ENCODE measurements around the gene TMEM125. TPM values are rescaled to one million over a fixed set of nuclear protein-coding genes. Genes with fewer than 3 reads are reported as not detected.

Gene TMEM125
- total RNA-seq, 1 donor from 2014 or later = 3.9 TPM

DNA sequence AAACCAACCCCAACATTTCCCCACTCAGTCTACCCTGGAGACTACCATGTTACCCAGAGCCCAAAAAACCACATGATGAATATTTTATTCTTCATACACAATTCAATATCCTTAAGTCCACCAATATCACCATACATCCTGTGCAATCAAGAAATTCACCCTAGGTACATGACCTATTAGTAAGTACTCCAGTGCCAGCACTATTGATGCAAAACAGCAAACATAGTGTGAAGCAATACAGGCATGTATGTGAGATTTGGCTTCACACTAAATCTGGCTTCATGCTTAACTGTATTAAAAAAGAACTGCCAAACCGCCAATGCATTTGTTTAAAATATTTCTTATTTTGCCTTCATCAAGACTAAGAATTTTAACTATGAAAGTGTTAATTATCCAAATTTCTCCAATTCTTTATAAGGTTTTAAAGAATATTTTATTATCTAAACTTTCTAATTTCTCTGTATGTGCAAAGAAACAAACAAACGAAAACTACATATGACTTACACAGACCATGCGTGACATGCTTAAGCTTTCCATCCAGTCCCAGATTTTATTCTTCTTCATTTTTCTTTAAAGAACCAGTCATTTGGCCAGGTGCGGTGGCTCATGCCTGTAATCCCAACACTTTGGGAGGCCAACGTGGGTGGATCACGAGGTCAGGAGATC lies 22.4 kb upstream of the TMEM125 start:
- DNase-seq (ENCODE audit: low read depth) = no peak

DNA sequence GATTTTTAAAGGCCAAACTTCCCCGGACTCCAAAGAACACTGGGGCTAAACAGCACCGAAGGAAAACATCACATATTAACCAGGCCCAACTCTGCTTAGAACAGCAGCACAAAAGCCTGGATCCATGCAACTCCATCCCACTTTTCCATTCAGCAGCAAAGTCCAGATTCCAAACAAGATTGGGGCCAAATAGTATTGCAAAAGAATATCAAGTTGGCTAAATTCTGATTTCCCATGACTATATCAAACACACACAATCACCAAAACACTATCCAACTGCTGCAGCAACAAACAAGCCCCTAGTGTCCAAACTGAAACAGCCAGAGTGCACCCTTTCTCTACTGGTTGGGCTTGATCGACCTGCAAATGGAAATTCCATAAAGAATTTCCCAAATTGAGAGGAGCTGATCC lies 19.4 kb upstream of the TMEM125 start:
- DNase-seq (ENCODE audit: low read depth) = no peak

DNA sequence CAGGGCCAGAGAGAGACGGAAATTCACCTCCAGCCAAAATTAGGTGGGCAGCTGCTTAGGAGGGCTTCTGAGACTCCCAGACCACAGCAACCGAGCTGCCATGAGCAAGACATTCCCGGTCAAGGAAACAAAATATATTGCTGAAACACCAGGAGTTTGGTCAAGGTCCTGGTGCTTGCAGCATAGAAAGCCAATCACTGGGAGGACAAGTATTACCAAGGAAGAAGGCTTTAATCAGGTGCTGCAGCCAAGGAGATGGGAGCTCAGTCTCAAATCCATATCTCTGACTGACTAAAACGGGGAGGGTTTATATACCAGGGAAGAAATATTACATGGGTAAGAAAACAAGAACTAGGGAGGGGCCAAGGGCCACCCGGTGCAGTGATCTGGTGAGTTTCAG lies 18.8 kb upstream of the TMEM125 start:
- no peak for DNase-seq (ENCODE audit: low read depth)

GRCh38 chr1:43252225-43252624 lies 17.6 kb upstream of the TMEM125 start:
- DNase-seq (ENCODE audit: low read depth) = no peak

GRCh38 chr1:43253173-43253572 lies 16.6 kb upstream of the TMEM125 start:
- DNase-seq (ENCODE audit: low read depth) = no peak

DNA sequence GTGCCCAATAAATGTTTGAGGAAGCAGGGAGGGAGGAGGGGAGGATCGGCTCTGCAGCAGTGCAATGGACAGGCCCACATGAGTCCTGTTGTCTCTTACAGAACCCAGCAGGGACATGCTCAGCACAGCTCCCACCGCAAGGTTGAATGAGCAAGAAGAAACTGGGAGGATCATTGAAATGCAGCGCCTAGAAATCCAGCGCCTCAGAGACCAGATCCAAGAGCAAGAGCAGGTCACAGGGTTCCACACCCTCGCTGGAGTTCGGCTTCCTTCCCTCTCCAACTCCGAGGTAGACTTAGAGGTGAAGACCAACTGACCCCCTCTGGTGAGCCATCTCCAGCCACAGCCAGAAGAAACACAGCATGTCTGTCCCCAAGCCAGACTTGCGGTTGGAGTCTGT lies 15.9 kb upstream of the TMEM125 start:
- DNase-seq (ENCODE audit: low read depth) = no peak

DNA sequence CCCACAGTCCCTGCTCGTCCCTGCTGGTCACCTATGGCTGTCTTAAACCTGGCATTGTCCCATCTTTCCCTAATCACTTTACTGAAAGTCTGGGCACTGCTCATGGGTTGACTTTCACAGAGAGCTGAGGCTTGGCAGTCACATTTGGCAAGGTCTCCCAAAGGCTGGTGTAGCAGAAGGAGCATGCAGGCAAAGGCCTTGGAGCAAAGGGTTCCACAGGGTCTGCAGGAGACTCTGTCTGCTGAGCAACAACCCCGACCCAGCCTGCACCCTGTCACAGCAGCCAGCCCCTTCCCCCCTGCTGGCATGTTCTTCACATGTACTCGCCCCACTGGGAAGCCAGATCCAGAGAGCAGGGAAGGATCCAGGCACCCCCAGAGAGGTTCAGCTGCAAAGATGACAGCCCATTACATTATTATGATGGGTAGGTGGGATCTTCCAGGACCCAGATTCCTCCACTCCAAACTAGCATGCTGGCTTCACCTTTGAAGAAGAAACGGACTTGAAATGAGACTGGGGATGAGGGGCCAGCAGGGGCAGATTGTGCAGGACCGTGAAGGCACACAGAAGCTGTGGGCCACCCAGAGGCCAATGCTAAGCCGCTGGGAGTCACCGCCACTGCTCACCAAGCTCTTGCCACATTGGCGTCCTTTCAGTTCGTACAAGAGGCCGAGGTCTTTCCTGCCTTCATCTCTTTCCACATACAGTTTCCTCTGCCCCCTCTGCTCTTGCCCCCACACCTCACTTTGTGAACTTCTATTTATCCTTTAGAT lies 14.2 kb upstream of the TMEM125 start:
- no peak for DNase-seq (ENCODE audit: low read depth)

GRCh38 chr1:43256675-43257570 lies 12.9 kb upstream of the TMEM125 start:
- DNase-seq (ENCODE audit: low read depth) = peak; percentile 46

DNA sequence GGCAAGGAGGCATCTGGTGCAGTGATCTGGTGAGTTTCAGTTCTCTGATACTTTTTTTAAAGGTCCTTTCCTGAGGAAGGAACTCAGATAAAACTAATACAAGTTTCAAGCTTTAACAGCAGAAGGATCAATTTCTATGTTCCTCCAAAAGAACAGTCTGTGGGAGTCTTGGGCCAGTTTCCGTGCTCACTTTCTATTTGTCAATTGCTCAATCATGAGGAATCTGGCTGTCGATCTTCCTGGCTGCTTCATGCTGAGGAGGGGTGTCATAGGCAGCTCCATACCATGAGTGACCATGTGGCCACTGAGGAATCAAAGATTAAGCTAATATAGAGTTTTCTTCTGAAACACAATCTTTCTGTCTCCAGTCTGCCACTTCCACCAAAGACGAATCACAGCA lies 11.4 kb upstream of the TMEM125 start:
- DNase-seq (ENCODE audit: low read depth) = no peak

DNA sequence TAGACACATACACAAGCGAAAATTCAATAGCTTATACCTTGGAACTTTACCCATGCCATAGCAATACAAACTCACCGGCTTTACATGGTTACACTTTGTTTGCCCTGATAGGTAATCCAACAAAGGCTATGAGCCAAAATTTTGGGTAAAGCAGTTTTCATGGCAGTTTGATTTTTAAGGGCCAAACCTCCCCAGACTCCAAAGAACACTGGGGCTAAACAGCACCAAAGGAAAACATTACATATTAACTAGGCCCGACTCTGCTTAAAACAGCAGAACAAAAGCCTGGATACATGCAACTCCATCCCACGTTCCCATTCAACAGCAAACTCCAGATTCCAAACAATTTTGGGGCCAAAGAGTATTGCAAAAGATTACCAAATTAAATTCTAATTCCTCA lies 4.4 kb upstream of the TMEM125 start:
- peak; percentile 29 for DNase-seq (ENCODE audit: low read depth)

DNA sequence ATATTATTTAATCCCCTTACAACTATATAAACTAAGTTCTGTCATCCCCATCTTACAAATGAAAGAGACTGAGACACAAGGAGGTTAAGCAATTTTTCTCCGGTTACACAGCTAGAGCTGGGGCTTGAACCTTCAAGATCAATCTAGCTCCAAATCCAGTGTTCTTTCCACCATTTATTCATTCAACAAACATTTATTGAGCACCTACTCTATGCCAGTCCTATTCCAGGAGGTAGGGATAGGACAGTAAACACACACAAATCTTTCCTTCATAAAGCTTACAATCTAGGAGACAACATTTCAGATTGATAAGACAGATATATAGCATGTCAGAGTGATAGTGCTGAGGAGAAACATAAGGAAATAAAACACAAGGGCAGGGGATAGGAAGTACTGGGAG lies 2.9 kb upstream of the TMEM125 start:
- no peak for DNase-seq (ENCODE audit: low read depth)

DNA sequence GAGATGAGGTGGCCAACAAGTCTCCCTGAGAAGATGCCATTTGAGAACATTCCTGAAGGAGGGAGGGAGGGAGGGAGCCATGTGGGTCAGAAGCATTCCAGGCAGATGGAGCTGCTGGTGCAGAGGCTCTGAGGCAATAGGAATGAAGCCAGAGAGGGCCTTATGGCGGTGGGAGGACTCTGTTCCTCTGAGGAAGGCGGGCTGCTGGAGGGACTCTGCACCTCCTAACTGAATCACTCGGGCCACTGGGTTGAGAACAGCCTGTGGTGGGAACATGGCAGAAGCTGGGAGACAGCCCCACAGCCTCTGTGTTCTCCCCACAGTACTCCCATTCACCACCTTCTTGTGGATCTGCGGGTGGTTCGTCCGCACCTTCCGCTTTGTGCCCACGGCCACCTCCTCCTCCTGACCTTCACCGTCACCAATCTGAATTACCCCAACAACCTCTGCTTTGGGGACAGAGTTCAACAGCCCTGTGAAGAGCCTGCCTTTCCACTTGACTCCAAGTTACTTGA lies 2.4 kb upstream of the TMEM125 start:
- DNase-seq (ENCODE audit: low read depth) = peak; percentile 36

DNA sequence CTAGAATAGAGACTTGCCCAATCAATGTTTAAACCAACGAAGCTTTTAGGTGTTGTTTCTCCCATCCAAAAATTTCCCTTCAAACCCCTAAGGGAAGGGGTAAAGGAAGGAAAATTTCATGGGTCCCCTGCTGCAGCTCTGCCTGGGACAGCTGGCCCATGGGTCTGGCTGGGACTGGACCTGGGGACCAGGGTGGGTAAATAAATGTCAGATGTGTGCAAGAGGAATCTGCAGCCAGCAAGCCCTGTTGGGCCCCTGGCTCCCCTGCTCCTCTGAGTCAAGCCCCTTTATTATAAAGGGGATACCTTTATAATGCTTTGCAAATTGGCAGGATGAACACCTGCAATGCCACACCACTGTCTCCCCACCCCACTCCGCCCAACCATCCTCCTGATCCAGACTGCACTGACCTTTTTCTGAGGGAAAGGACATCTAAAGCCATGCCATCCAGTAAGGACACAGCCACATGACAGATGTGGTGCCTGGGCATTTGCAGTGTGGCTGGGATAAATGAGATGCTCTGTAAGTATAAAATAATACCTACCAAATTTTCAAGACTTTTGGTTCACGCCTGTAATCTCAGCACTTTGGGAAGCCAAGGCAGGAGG lies 1.9 kb upstream of the TMEM125 start:
- no peak for DNase-seq (ENCODE audit: low read depth)

DNA sequence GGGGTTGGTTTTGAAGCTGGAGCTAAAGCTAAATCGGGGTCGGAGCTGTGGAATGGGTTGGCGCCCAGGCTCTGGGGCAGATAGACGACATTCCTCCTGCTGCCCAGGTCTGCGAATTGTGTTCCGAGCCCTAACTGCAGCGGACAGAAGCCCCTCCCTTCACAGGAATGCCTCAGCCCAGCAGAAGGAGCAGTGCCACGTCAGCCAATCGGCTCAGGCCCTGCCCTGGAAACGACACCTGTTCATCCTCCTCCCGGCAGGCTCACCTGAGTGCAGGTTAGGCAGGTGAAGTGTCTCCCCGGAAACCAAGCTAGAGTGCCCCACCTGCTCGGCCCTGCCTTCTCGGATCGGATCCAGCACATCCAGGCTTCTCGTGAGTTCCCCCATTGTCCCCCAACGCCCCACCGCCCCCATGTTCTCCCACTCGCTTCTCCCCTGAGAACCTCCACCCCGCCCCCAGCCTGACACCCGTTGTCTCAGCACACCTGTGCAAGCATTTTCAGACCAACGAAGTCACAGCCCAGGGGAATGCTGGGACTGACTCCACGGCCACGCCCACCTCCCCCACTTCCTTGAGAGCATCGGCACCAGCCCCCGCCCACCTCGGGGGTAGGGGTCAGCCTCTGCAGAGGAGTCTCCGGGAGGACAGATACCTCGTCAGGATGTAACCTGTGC lies 775 bp downstream of the TMEM125 start:
- peak; percentile 45 for DNase-seq (ENCODE audit: low read depth)

DNA sequence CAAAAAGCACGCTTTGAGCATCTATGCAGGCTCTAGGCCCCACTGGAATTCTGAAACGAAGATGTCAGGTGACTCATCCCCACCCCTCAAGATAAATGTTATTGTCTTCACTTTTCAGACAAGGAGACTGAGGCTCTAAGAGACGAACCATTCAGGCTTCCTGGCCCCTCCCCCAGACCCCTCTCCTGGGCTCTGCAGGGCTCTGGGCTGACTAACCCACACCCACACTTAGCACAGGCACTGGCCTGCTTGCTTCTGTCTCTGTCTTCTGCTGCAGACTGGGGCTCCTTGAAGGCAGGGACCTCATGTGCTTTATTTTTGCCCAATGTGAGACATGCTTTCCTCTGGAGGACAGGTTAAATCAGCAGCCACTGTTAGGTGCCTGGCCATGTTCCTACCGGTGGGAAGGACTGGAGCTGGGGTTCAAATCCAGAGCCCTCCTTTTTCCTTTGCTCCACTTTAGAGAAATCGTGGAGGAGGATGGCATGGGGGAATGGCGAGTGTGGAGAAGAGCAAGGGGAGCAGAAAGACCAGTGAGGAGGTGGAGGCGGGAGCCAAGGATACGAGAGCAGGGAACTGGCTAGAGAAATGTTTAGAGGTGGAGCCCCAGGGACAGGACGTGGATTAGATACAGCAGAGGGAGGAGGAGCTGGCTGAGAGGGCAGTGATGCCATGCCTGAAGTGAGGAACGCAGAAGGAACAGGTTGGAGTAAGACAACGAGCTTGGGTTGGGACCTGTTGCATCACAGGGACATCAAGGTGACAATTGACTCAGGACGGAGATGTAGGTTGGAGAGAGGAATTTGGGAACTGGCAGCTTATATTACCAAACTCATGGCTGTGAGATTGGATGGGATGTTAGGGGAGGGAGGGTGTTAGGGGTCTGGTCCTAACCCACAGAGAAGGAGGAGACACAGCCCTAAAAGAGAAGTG lies 1.7 kb downstream of the TMEM125 start:
- DNase-seq (ENCODE audit: low read depth) = no peak

GRCh38 chr1:43272161-43272560 lies 2.4 kb downstream of the TMEM125 start:
- DNase-seq (ENCODE audit: low read depth) = no peak

- no peak for DNase-seq (ENCODE audit: low read depth)
These were observed 3.1 kb downstream of the TMEM125 start for GRCh38 chr1:43272576-43273571.

DNA sequence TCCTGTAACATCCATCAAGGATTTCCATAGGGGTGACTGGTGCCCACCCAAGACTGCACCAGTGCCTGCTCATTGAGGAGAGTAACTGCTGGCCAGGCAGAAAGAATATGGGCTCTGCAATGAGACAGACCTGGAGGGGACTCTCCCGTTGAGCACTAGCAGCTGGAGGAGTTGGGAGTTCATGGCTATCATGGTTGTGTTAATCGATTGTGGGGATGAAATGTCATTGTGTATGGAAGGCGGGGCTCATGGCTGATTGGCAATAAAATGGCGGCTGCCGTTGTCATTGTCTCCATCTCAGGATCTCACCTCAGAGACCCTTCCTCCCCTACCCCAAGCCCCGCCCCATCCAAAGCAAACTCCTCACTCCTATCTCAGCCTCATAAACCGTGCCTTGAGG lies 3.9 kb downstream of the TMEM125 start:
- DNase-seq (ENCODE audit: low read depth) = no peak
